Suppressor macrophage (primary cell): Measurements from ENCODE around the gene SHH.
"Not testable (repeated sequence)": the region's sequence is repeated elsewhere in the genome, so short reads cannot be mapped to it uniquely, and the experiment has no call there.

ENCODE experiments used
- DNase-seq, 4 experiments: peaks; one replicate each; pipeline ENCODE4 v3.0.0-alpha.2; 2020 to 2022

The SHH gene

DNA sequence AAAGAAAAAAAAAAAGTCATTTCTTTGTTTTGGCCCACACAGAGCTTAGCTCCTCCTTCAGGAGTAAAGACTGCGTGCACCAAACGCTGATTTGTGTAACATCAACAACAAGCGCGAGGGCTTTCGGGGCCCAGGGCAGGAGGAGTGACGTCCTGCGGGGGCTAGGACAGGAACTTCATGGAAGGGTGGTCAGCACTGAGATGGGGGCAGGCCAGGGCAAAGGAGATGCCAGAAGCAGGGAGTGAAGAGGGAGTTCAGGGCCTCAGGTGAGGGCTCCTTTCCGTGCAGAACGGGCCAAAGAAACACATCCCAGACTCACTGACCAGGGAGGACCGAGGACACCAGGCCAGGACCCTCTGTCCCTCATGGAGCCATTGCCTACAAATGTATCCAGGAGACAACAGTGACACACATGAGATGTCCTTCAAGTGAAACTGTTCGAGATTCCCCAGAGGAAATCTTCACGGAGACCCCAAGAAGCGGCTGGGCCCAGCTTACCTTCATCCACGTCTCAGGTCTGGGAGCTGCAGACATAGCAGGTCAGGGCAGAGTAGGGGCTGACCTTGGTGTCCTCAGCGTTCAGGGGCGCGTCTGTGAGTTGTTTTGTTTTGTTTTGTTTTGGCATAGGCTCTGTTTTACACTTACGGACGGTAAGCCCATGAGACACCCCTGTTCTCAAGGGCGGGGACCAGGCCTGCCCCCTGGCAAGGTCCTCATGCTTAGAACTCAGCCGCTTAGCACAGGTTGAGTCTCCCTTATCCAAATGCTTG lies 30.4 kb upstream of the SHH start:
- no peak for DNase-seq

DNA sequence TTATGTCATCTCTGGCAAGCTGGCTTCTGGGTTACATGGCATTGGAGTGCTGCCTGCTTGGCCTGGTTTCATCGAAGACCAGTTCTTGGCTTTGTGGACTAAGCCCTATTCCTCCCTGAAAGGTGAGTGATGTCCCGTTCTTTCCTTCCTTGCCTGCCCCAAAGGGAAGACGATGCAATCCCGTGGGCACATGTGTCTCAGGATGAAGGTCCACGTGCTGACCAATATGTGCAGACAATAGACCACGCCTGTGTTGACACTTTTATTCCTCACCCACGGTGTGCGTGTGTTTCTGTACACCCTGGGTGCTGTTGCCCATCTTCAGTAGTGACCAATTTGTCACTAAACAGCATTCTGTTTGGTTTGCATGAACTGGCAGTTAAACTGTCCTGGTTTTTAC lies 28.6 kb upstream of the SHH start:
- no peak for DNase-seq

DNA sequence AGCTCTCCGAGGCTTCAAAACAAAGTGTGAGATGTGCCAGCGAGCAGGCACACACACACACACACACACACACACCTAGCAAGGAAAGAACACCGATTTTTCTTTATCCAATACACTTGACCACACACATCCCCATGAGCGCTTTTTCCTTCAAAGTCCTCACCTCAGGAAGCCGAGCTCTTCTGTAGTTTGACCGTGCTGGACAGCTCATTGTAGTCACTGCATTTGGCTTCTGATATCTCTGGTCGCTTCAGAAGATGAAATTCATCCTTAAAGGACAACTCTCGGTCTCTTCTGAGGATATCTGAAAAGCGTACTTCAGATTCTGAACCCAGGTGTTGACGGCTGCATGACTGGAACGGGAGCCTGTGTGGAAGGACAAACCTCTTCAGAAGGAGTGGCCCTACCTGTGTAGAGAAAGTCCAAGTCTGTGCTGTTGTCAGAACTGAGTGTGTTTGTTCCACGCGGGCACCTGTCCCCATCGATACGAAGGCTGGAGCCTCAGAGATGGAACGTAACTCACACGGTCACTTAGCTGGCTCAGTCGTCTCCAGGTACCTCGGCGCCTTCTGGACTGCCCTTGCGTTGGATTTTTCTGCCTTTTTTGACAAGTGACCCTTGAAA lies 28.1 kb upstream of the SHH start:
- DNase-seq: no peak

DNA sequence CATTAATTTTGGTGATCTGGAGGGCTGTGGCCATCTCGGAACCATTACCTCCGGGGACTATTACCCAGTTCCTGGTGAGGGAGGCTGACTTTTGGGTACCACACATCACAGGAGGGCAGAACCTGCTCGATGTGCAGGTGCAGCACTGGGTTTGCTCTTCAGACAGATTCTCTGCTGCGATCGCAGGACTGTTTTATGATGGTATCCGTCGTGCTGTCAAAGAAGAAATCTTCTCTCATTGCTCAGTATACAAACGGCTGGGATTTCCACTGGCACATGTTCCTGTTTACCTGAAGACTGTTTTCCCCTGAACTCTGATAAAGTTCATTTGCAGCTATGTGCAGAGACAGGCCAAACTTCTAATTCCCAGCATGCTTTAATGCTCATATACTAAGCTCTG lies 27.2 kb upstream of the SHH start:
- no peak for DNase-seq

DNA sequence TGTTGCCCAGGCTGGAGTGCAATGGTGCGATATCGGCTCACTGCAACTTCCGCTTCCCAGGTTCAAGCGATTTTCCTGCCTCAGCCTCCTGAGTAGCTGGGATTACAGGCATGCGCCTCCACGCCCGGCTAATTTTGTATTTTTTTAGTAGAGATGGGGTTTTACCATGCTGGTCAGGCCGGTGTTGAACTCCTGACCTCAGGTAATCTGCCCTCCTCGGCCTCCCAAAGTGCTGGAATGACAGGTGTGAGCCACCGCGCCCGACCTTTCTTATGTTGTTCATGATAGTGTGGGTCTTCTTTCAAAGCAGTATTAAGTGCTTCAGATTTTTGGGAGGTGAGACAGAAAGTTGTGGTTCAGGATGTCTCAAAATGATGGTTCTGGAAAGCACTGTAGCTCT lies 26.0 kb upstream of the SHH start:
- not testable (repeated sequence) for DNase-seq

DNA sequence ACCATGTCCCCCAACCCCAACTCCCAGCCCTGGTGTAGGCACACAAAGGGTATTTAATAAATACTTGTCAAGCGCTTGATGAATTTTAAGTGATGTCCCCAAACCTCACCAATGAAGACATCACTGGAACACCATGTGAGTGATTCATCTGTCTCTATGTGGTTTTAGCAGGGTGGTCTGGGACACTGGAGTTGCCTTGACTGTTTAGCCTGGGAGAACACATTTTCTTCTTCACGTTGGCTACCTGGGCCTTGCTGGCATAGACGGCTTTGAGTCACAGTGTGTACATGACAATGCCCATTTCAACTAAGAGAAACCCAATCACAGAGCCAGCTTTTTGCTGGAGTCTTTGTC lies 24.8 kb upstream of the SHH start:
- no peak for DNase-seq

DNA sequence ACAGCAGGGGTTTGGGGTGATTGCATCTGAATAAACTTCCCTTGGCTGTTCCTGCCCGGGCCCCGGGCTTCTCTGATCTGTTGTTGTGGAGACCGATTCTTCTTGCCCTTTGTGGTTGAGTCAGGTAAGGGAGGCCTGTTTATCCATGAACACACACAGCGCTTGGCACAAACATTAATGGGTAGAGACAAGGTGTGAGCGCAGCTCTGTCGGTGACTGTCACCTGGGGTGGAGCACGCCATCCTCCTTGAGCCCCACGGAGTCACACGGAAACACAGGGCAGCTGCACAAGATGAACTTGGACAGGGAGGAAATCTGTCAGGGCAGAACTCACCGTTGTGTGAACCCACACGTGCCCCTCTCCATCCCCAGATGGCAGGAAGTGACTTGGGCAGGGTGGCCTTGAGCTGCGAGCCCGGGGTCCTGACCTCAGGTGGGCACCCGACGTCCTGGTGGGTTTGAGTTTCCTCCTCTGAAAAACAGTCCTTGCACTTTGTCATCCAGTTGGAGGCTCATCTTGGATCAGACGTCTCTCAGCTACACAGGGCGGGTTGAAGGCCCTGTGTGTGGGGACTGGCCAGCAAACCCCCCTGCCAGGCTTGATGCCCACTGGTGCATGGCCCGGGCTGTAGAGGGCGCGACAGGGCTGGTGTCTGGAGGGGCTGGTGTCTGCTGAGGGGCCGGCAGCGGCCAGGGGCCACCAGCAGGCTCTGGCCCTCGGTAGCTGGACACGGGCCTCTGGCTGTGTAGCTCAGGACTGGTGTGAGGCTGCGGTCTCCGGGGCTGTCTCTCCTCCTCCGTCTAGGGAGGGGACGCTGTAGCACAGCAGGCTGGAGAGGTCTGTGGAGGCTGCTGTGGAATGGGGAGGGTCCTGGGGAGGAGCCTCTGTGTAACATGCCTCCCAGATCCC lies 24.2 kb upstream of the SHH start:
- DNase-seq: no peak

DNA sequence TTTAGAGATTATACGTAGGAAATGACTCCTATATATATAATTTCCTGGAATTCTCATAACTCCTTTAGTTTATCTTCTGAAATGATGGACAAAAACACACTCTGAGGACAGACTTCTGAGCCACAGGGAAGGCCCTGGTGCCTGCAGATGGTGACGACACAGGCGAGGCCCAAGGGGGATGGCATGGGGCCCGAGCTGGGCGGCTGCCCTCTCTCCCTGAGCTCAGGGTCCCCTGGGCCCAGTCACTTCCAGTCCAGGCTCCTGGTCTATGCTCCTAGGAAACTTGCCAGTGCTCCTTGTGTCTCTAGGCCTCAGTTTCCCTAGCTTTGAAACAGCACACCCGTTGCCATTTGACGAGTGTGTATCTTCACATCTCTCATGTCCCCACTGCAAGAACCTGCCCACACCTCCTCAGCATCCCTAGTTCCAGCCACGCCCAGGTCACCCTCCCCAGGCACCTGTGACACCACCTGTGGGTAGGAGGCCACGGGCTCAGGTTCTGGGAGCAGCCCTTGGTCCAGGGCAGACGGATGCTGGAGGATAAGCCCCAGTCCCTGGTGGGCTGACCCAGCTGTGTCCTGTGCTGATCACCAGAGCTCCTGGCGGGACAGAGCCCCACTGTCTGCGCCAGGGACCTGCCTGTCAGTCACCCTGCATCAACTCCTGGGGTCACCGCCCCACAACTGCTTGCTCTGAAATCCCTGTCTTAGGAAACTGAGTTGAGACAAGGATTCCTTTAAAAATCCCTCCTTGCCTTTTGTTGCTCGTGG lies 23.4 kb upstream of the SHH start:
- DNase-seq: no peak

DNA sequence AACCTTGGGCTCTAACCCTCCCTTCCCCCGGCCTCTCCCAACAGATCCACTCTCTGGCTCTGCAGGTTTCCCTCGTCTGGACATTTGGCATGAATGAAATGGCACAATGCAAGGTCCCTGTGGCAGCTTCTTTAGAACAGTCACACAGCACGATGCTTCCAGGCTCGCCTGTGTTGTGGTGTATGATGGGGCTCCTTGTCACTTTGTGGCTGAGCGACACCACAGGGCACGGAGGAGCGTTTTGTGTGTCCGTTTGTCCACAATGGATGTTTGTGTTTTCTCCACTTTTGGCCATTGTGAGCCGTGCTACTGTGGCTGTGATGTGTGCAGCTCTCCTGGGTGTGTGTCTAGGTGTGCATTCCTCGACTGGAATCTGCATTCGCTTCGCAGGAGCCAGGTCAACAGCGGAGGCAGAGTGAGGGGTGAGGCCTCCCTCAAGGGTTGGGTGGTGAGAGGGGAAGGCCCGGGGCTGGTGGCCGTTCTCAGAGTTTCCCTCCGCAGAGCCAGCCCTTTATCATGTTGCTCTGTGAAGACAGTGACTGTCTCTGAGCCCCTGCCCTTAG lies 22.3 kb upstream of the SHH start:
- DNase-seq: no peak

DNA sequence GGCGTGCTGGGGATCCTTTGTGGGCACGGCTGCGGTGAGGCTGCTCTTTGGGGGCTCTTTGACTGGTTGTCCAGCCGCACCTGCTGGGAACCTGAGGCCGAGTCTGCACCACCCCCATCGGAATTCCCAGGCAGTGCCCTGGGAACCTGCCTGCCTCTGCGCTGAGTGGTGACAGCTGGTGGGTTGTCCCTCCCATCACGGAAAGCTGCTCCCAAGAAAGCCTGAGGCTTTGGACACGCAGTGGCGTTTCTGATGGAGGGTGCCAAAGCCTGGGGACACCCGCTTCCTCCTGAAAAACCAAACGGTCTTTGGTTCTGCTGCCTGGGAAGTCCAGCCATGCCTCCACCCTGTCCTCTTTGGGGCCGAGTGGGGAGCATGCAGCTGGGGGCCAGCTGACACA lies 21.4 kb upstream of the SHH start:
- no peak for DNase-seq

DNA sequence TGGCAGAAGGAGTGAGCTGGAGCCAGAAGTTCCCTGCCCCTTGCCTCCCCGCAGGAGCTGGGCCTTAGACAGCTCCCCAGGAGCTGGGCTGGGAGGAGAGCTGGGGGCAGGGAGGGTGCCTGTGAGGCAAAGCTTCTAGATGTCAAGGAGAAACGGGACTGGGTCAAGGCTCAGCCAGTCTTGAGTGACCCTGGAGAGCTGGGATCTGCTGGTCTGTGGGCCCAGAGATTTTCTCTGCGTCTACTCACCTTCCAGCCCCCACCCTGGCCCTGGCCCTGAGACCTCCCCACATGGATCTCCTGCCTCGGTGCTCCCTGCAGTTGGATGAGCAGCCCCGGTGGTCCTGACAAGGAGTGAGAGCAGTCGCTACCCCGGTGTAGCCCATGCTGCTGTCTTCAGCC lies 20.3 kb upstream of the SHH start:
- DNase-seq: no peak

DNA sequence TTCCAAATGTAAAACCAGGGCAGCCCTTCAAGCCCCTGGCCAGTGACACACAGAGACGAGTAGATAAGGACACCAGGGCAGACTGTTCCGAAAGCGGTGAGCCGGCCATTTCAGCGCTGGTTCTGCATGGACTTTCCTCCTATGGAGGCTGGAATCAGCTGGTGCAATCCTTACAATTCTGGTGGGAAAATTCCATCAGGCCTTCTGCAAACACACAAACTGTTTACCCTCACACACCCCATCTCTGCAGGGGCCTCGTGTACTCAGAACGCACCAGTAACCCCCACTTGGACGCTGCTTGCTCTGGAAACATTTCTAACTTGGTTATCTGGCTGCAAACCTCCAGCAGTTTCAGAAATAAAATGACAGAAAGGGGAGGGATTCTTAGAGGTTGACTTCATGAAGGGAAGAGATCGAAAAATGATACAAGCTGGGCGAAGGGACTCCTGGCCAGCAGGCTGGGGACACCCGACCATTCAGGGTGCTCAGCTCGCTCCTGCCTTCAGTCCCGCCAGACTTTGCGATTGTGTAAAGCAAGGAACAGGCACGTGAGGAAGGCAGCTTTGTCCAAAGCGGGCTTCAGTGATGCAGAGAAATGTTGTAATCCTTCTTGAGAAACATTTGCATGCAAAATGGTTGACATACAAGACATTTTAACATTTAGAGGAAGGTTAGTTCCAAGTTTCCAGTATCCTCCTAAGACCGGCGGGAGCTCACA lies 19.7 kb upstream of the SHH start:
- DNase-seq: no peak

DNA sequence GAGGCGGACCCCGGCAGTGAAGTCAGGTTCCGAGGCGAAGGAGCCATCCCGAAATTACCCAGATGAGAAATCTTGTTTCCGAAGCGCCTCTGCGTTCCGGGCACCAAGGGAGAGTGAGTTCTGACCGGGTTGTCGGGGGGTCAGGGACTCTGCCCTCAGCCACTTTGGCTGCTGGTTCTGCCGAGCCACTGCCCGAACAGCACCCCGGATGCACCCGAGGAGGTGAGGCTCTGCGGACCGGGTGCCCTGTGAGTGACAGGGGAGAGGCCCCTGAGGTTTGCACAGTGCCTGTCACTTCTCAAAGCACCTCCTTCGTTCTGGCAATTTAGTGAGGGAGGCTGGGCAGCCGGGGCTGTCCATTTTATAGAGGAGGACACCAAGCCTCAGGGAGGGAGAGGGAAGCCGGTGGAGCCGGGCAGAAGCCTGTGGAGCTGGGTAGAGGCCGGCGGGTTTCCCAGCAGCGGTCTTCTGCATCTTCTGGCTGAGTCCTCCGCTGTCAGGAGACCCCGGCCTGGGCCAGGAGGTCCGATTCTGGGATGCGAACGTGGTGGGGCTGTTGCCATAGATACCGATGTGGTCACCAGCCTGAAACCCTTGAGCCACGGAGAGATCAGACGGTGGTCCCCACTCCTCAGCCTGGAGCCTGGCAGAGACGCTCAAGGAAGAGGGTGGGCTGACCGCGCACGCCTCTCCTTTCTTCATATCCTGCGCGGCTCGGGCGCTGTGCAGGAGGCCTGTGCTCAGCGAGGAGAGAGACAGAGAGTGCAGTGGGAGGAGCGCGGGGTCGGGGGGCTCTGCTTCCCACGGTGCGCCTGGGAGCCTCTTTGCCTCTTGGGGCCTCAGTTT lies 18.9 kb upstream of the SHH start:
- DNase-seq: no peak

DNA sequence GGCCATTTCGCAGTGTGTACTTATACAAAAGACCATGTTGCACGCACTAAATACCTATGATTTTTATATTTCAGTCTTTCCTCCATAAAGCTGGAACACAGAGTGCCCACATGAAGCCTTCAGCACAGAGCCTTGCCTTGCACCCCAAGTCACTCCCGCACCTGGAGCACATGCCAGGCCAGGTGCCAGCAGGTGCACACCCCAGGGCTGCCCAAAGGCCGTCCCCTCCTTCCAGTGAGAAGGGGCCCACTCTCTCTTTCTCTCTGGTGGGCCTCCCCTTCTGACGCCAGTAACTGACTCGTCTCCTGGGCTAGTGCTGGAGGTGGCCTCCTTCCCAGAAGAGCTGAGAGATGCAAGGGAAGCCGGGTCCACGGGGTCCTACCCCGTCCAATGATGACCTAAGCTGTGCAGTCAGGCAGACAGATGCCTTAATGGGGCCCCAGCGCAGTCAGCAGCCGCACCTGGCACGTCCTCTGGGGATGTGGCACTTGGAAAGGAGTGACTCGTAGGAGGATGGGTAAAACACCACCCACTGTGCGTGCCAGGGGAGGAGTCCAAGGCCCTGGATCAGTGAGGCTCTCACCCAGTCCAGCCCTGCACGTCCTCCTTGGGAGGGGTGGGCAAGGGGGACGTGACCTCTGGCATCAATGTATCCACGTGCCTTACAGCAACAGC lies 17.7 kb upstream of the SHH start:
- no peak for DNase-seq

DNA sequence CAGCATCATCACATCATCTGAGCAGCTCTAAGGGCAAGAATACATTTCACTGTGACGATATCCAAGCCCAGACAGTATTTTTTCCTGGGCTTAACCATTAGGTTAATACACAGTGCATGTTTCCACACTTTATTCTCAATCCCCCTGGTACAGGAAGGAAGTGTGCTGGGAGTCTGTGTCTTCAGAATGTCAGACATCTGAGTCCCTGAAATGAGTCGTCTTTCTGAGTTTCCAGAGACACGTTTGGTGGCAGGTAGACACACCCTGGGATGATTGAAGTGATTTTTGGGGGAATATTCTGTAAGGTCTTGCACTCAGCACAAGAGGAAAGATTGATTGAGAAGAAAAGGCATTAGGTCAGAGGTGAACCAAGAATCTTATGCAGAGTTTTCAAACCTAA lies 13.1 kb upstream of the SHH start:
- DNase-seq: no peak

DNA sequence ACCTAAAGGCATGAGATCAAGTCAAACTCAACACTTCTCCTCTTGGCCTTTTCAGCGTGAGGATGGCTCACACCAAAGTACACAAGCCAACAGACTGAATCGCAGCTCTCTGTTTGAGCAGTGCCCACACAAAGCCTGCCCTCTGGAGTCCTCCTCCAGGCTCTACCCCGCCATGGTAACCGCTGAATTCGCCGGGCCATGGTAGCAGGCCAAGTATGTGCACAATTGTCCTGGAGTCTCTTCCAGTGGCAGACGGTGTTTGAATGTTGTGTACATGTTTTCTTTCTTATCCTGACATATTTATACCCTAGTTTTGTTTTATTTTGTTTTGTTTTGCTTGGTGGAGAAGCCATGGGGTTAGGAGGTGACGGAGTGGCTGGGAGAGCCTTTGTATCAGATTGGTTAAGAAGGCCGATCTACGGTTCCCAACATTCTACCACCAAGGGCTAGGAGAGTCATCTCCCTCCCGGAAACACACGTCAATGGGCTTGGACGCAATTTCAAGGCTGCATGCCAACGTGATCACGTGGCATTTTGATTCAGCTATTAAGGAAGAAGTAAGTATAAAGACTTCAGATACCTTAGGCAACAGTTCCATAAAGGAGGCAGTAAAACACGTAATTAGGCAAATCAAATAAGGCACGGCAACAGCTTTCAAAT lies 12.1 kb upstream of the SHH start:
- DNase-seq: no peak

DNA sequence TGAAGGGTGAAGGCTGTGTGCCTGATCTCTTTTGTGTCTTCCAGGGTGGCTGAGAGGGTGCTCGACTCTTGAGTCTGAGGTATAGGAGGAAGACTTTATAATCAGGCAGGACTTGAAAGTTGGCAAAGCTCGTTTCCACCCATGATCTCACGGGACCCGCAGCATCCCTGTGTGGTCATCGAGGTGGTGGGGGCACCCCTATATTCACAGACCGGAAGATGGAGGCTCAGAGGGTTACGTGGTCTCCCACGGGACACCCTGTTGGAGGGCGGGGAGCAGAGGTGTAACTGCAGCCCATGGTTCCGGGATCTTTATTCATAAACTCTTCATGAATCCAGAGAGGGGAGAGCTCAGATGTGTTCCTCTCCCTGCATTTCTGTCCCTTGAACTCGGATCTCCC lies 9.6 kb upstream of the SHH start:
- no peak for DNase-seq

DNA sequence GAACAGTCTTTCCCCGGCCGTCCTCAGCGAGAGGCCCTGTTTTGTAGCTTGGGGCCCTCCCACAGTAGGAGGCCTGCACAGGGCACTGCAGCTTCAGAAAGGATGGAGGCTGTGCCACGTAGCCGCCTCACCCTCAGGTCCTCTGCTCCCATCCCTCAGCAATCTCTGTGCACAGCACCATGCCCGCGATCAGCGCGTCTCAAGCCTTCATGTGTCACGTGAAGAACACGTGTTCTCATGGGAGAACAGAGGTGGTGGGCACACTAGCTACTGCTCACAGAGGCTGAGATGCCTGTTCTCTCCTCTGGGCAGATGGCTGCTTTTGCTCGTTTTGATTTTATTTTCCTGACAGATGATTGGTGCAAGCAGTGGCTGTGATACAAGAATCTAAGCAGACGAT lies 8.5 kb upstream of the SHH start:
- DNase-seq: no peak

DNA sequence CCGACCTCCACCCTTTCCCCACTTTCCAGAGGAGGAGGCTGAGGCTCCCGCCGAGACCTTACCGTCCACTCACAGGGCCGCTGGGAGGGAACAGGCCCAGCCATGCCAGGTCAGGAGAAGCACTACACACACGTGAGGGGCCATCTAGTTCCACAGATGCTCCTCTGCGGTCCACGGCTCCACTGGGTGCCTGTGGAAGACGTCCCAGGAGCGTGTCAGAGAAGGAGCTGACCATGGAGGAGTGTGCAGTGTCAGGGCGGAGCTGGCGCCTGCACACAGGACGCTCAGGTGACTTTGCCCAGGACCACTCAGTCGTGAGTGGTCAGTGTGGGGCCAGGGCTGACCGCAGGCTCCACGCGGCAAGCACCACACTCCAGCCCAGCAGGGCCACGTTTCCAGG lies 8.0 kb upstream of the SHH start:
- no peak for DNase-seq

DNA sequence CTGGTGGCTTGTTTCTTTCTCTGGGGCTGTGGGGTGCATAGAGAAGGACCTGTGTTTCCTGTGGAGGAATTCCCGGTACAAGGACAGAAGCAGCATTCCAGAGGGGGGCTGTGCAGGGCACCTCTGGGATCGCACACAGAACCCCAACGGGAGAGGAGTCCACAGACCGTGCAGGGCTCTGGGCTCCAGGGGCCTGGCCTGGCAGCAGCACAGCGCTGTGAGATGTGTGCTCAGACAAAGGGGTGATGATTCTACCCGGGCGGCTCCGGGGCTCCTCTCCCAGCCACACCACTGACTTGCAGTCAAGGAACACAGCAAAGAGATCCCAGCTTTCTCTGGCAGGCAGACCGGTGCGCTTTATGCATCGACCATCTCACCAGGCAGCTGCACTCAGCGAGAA lies 6.9 kb upstream of the SHH start:
- DNase-seq: no peak
